ENCODE data around the gene ZEB2. TPM values are rescaled to one million over a fixed set of nuclear protein-coding genes. Genes with fewer than 3 reads are reported as not detected.

ZEB2 gene
- total RNA-seq, 4 donors from 2014 or later: 19.8 to 69.6 (median 42.9) TPM

DNA sequence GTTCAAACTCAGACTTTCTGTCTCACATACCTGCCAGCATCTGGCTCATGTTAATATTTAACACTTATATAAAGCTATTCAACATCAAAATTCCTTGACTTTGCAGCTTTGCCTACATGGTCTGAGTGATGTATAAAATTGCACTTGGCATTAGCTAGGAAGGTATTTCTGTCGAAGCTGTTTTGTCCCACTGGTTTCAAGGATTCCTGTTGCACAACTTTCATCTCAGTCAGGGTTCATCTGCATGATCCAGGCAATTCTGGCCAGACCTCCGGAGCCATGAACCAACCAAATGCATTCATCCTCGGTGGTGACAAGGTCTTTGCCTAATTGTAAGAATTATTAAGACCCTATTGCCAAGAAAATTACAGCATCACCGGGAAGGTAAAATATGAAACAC lies 185.4 kb downstream of the ZEB2 start:
- in situ Hi-C loops (cut with MboI; ENCODE audit: low pct_ligation_motif_present in 1 of 4, low pct_unique_long_range_greater_than_20kb in 1 of 4, low sequenced_read_pairs in 3 of 4): no loop called here
- no peaks in the 10 kb centered on the region for H3K9me3 ChIP-seq

More for the DNA sequence above, 185.4 kb downstream of the ZEB2 start:
- peaks cover 0 to 19% (median 9%) of the 10 kb centered on the region in 4 donors for H3K4me1 ChIP-seq
- no peak for DNase-seq
- H3K27me3 ChIP-seq: no peaks in the 10 kb centered on the region
- WGBS, 2 donors (ENCODE audit: low coverage in 1 of 2): 60 to 65% methylated on average over 4 of the region's 4 CpGs
- no peak for TF ChIP-seq POLR2A (IDR thresholded peaks at IDR 0.05)
- no peak for TF ChIP-seq POLR2AphosphoS5 (IDR thresholded peaks at IDR 0.05)
- TF ChIP-seq EP300 (IDR thresholded peaks at IDR 0.05; ENCODE audit: low read depth): no peak
- TF ChIP-seq, protein P1, sequence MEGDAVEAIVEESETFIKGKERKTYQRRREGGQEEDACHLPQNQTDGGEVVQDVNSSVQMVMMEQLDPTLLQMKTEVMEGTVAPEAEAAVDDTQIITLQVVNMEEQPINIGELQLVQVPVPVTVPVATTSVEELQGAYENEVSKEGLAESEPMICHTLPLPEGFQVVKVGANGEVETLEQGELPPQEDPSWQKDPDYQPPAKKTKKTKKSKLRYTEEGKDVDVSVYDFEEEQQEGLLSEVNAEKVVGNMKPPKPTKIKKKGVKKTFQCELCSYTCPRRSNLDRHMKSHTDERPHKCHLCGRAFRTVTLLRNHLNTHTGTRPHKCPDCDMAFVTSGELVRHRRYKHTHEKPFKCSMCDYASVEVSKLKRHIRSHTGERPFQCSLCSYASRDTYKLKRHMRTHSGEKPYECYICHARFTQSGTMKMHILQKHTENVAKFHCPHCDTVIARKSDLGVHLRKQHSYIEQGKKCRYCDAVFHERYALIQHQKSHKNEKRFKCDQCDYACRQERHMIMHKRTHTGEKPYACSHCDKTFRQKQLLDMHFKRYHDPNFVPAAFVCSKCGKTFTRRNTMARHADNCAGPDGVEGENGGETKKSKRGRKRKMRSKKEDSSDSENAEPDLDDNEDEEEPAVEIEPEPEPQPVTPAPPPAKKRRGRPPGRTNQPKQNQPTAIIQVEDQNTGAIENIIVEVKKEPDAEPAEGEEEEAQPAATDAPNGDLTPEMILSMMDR (IDR thresholded peaks at IDR 0.05): no peak
- H3K4me3 ChIP-seq: no peak overlapping the region
- intact Hi-C loops (cut with DNase I; ENCODE audit: low total_unique reads): loop anchor here (10.0 kb wide), 1 partner anchor 180 kb away; no protein-coding TSS in a partner anchor
- H3K27ac ChIP-seq: no peak overlapping the region
- H3K36me3 ChIP-seq: no peaks in the 10 kb centered on the region

Small RNAs within 50 kb of the gene (small RNA-seq; reads per million reads assigned to genes)
- 0 reads per million in 4 donors for gene RF01987

Data from transverse colon (tissue), 4 donors.